GM12864 (cell line): ENCODE data around the gene AQP2.

Experiments
- DNase-seq: peaks from one replicate; pipeline ENCODE4 v3.0.0-alpha.2; 2011; ENCODE audit warnings: low read depth
- H3K4me3 ChIP-seq: 2 replicates; pipeline ENCODE4 v1.5.1; 2011; ENCODE audit warnings: mild to moderate bottlenecking, low read depth, low read length, control low read depth
- TF ChIP-seq, protein P1 (sequence below): IDR thresholded peaks from 2 replicates; pipeline ENCODE4 v1.5.1; 2011; ENCODE audit warnings: low read depth, mild to moderate bottlenecking, moderate library complexity, low read length, control low read depth, inconsistent platforms; ENCODE audit errors: missing control alignments

The AQP2 gene

DNA sequence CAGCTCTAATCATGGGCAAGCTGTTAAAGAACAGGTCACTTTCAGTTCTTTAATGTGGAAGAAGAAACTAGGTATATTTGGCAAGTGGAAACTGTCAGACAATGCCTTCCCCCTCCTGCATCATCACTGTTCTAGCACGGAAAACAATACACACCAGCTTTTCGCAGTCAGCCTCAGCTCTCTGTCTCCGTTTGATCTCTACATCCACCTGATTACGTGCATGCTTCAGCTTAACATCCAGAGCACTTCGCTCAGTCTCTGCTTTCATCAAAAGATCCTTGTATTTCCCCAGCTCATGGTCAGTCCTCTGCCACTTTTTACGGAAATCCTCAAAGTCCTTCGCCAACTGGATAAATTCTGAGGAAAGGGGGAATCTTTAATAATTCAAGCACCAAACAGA is 55.7 kb downstream of the AQP2 start:
- TF ChIP-seq, protein P1, sequence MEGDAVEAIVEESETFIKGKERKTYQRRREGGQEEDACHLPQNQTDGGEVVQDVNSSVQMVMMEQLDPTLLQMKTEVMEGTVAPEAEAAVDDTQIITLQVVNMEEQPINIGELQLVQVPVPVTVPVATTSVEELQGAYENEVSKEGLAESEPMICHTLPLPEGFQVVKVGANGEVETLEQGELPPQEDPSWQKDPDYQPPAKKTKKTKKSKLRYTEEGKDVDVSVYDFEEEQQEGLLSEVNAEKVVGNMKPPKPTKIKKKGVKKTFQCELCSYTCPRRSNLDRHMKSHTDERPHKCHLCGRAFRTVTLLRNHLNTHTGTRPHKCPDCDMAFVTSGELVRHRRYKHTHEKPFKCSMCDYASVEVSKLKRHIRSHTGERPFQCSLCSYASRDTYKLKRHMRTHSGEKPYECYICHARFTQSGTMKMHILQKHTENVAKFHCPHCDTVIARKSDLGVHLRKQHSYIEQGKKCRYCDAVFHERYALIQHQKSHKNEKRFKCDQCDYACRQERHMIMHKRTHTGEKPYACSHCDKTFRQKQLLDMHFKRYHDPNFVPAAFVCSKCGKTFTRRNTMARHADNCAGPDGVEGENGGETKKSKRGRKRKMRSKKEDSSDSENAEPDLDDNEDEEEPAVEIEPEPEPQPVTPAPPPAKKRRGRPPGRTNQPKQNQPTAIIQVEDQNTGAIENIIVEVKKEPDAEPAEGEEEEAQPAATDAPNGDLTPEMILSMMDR, result no peak
- H3K4me3 ChIP-seq, result no peak overlapping the region
- no peak for DNase-seq

DNA sequence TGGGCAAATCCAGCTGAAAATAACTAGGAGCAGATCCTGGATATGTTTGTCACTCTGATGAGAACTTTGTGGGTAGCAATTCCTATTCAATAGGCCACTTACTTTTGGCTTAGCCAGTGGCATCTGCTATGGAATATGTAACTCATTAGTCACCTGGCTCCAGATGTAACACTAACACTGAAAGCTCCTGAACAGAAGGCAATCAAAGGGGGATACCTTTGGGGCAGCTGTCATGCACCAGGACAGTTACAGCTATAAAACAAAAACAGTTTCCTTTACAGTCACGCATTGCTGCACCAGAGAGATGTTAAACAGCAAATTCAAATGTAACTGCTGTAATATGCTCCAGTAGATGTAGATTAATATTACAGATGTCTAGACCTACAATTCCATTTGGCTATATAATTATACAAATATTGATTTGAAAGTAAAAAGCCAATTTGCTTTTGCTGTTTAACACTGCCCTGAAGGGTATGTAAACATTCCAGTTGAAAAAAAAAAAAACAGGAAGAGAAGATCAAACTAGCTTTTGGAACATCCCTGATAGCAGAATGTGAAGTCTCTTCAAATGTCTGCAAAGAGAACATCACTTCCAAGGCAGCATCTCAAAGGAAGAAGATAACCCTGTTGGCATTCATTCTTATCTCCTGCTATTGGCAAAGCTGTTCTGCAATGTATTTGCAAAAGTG is 56.4 kb downstream of the AQP2 start:
- no peak for DNase-seq
- TF ChIP-seq, protein P1, result no peak
- H3K4me3 ChIP-seq, result no peak overlapping the region
